Myocyte (in vitro differentiated cells): ENCODE results near the gene USP17L30. TPM values are rescaled to one million over a fixed set of nuclear protein-coding genes. Genes with fewer than 3 reads are reported as not detected.

Source experiments
- total RNA-seq: library from RNA; depleted of rRNA; stranded (reverse); fragments of >200 nt; gene quantifications from 2 replicates; pipeline ENCODE4 v1.2.3, GENCODE V29; 2014

Gene USP17L30
- total RNA-seq, 1 donor from 2014 or later = not detected

Other genes starting within 250 kb of the USP17L30 start
- not detected in 2 replicates for gene FAM90A26, start 192.7 kb upstream of the USP17L30 start, total RNA-seq
- gene USP17L10, start 152.5 kb upstream of the USP17L30 start, total RNA-seq = not detected in 2 replicates
- gene USP17L11, start 147.7 kb upstream of the USP17L30 start, total RNA-seq = not detected in 2 replicates
- gene USP17L12, start 143.0 kb upstream of the USP17L30 start, total RNA-seq = not detected in 2 replicates
- gene USP17L13, start 138.2 kb upstream of the USP17L30 start, total RNA-seq = not detected in 2 replicates
- not detected in 2 replicates for gene USP17L15, start 128.7 kb upstream of the USP17L30 start, total RNA-seq
- gene USP17L17, start 119.2 kb upstream of the USP17L30 start, total RNA-seq = not detected in 2 replicates
- not detected in 2 replicates for gene USP17L18, start 114.5 kb upstream of the USP17L30 start, total RNA-seq
- not detected in 2 replicates for gene USP17L19, start 109.8 kb upstream of the USP17L30 start, total RNA-seq
- gene USP17L20, start 105.0 kb upstream of the USP17L30 start, total RNA-seq = not detected in 2 replicates
- gene USP17L21, start 100.3 kb upstream of the USP17L30 start, total RNA-seq = not detected in 2 replicates
- gene USP17L22, start 95.5 kb upstream of the USP17L30 start, total RNA-seq = not detected in 2 replicates
- gene USP17L24, start 38.0 kb upstream of the USP17L30 start, total RNA-seq = not detected in 2 replicates
- gene USP17L25, start 33.2 kb upstream of the USP17L30 start, total RNA-seq = not detected in 2 replicates
- gene USP17L26, start 28.5 kb upstream of the USP17L30 start, total RNA-seq = not detected in 2 replicates
- not detected in 2 replicates for gene USP17L5, start 23.7 kb upstream of the USP17L30 start, total RNA-seq
- not detected in 2 replicates for gene USP17L27, start 19.0 kb upstream of the USP17L30 start, total RNA-seq
- not detected in 2 replicates for gene USP17L28, start 14.2 kb upstream of the USP17L30 start, total RNA-seq
- not detected in 2 replicates for gene USP17L29, start 9.5 kb upstream of the USP17L30 start, total RNA-seq
- gene DEFB131A, start 81.3 kb downstream of the USP17L30 start, total RNA-seq = not detected in 2 replicates